IMR-90 (cell line): Measurements from ENCODE around the gene RALGPS1. TPM values are rescaled to one million over a fixed set of nuclear protein-coding genes. Genes with fewer than 3 reads are reported as not detected.
A peak's percentile ranks its signal among the peaks of the same experiment; 100 is the strongest.

Experiments used
- ATAC-seq: fragments of 200-7000 bp; cut with Tn5 transposase; 2 replicates; pipeline ENCODE4 v1.9.1; 2020; ENCODE audit warnings: low read depth, mild to moderate bottlenecking, moderate library complexity
- BruUV-seq: library from RNA; stranded (reverse); fragments of 400-500 nt; replicated peaks from 2 replicates; lab custom pipeline; 2021; lab: Mats Ljungman, UMichigan
- CTCF ChIA-PET: fragments of 300-600 bp; formaldehyde crosslinking; extraction: SDS; loops from one replicate; lab custom pipeline; 2021; ENCODE audit warnings: antibody characterized with exemption; lab: Yijun Ruan, JAX
- POLR2A ChIA-PET: fragments of 300-600 bp; sonication (Branson Sonifier 250); formaldehyde crosslinking; loops from one replicate; lab custom pipeline; 2022; ENCODE audit warnings: antibody characterized with exemption; ENCODE audit not compliant: unreplicated experiment; lab: Charles Lee
- DNase-seq: peaks from one replicate; pipeline ENCODE4 v3.0.0; 2013
- H2AFZ ChIP-seq: replicated peaks from 2 replicates; pipeline ENCODE3; 2013; ENCODE audit warnings: low read length, mild to moderate bottlenecking; ENCODE audit not compliant: poor library complexity
- H2AK5ac ChIP-seq: 2 replicates; pipeline ENCODE4 v1.6.1; 2013; ENCODE audit warnings: low read depth, low read length, inconsistent platforms
- H2AK9ac ChIP-seq: replicated peaks from 2 replicates; pipeline ENCODE3; 2013; ENCODE audit warnings: mild to moderate bottlenecking, low read depth, low read length, moderate library complexity; ENCODE audit not compliant: poor library complexity
- H2BK120ac ChIP-seq: 2 replicates; pipeline ENCODE4 v1.6.1; 2013; ENCODE audit warnings: low read depth, low read length, inconsistent platforms
- H2BK15ac ChIP-seq: 3 replicates; pipeline ENCODE4 v1.6.1; 2013; ENCODE audit warnings: low read depth, low read length, inconsistent platforms
- H2BK20ac ChIP-seq: 2 replicates; pipeline ENCODE4 v1.6.1; 2013; ENCODE audit warnings: low read depth, mild to moderate bottlenecking, inconsistent platforms, low read length, moderate library complexity
- H2BK5ac ChIP-seq: 2 replicates; pipeline ENCODE4 v1.6.1; 2013; ENCODE audit warnings: mild to moderate bottlenecking, low read depth, low read length, inconsistent platforms; ENCODE audit not compliant: poor library complexity, severe bottlenecking
- H3K14ac ChIP-seq: replicated peaks from 2 replicates; pipeline ENCODE4 v1.6.1; 2013; ENCODE audit warnings: low read depth, low read length, inconsistent platforms
- H3K18ac ChIP-seq: 2 replicates; pipeline ENCODE4 v1.6.1; 2013; ENCODE audit warnings: low read depth, low read length, control low read depth
- H3K23ac ChIP-seq: 2 replicates; pipeline ENCODE4 v1.6.1; 2013; ENCODE audit warnings: low read depth, low read length, inconsistent platforms
- H3K27ac ChIP-seq: 2 replicates; pipeline ENCODE4 v1.5.1; 2013; ENCODE audit warnings: mild to moderate bottlenecking, control low read depth, low read length; ENCODE audit not compliant: insufficient read depth
- H3K27me3 ChIP-seq: 2 replicates; pipeline ENCODE4 v1.6.1; 2013; ENCODE audit warnings: low read length; ENCODE audit not compliant: control insufficient read depth, insufficient read depth
- H3K36me3 ChIP-seq: 2 replicates; pipeline ENCODE4 v1.6.1; 2013; ENCODE audit warnings: low read length, mixed read lengths; ENCODE audit not compliant: control insufficient read depth, insufficient read depth
- H3K4ac ChIP-seq: 2 replicates; pipeline ENCODE4 v1.6.1; 2013; ENCODE audit warnings: low read depth, low read length, inconsistent platforms
- H3K4me1 ChIP-seq: 2 replicates; pipeline ENCODE4 v1.6.1; 2013; ENCODE audit warnings: low read length, mixed read lengths; ENCODE audit not compliant: control insufficient read depth, insufficient read depth
- H3K4me2 ChIP-seq: 2 replicates; pipeline ENCODE4 v1.6.1; 2013; ENCODE audit warnings: low read depth, mild to moderate bottlenecking, control low read depth, low read length, moderate library complexity
- H3K4me3 ChIP-seq: 2 replicates; pipeline ENCODE4 v1.5.1; 2013; ENCODE audit warnings: low read depth, mild to moderate bottlenecking, control low read depth, low read length, moderate library complexity; ENCODE audit not compliant: insufficient read depth
- H3K56ac ChIP-seq: 2 replicates; pipeline ENCODE4 v1.6.1; 2013; ENCODE audit warnings: low read length, inconsistent platforms; ENCODE audit not compliant: insufficient read depth; ENCODE audit errors: extremely low read depth
- H3K79me1 ChIP-seq, 2 experiments: 2 replicates each; pipeline ENCODE4 v1.6.1; 2013; ENCODE audit warnings: low read length in 2 of 2, inconsistent platforms in 1 of 2, low read depth in 1 of 2
- H3K9ac ChIP-seq: 2 replicates; pipeline ENCODE4 v1.6.1; 2013; ENCODE audit warnings: low read depth, low read length, control low read depth
- H3K9me1 ChIP-seq: 2 replicates; pipeline ENCODE4 v1.6.1; 2013; ENCODE audit warnings: low read length, inconsistent platforms; ENCODE audit not compliant: insufficient read depth
- H3K9me3 ChIP-seq: 2 replicates; pipeline ENCODE4 v1.6.1; 2013; ENCODE audit warnings: low read length; ENCODE audit not compliant: control insufficient read depth, insufficient read depth
- H4K20me1 ChIP-seq: 2 replicates; pipeline ENCODE4 v1.6.1; 2013; ENCODE audit warnings: low read length, inconsistent platforms; ENCODE audit not compliant: insufficient read depth
- H4K5ac ChIP-seq: 2 replicates; pipeline ENCODE4 v1.6.1; 2013; ENCODE audit warnings: mild to moderate bottlenecking, low read depth, low read length, control low read depth
- H4K8ac ChIP-seq, 2 experiments: 2 replicates each; pipeline ENCODE4 v1.6.1; 2013; ENCODE audit warnings: low read depth in 2 of 2, low read length in 2 of 2, control low read depth in 1 of 2, inconsistent platforms in 1 of 2
- H4K91ac ChIP-seq: 2 replicates; pipeline ENCODE4 v1.6.1; 2013; ENCODE audit warnings: low read depth, low read length, inconsistent platforms; ENCODE audit not compliant: insufficient read depth
- FOS ChIP-seq: fragments of 150-350 bp; IDR thresholded peaks from 2 replicates; pipeline ENCODE4 v1.6.1; 2016; ENCODE audit warnings: low read depth, low read length
- MAZ ChIP-seq: IDR thresholded peaks from 2 replicates; pipeline ENCODE4 v1.6.1; 2012; ENCODE audit warnings: low read depth, mild to moderate bottlenecking, low read length, improper control_type of control experiment, moderate library complexity, borderline replicate concordance
- RAD21 ChIP-seq: IDR thresholded peaks from 2 replicates; pipeline ENCODE4 v1.6.1; 2012; ENCODE audit warnings: low read length, improper control_type of control experiment
- RCOR1 ChIP-seq: IDR thresholded peaks from 2 replicates; pipeline ENCODE4 v1.6.1; 2012; ENCODE audit warnings: mild to moderate bottlenecking, low read length, improper control_type of control experiment; ENCODE audit not compliant: insufficient replicate concordance
- WGBS, 2 experiments: methylation state at CpG; one replicate each; pipeline versions ENCODE4 v1.1.5 to v1.1.7; 2013; ENCODE audit warnings: missing lambda C conversion rate in 2 of 2; ENCODE audit not compliant: insufficient read length in 1 of 2; ENCODE audit errors: extremely low coverage in 2 of 2; 5-methylcytosine and 5-hydroxymethylcytosine counted together
- dilution Hi-C: fragments of 300-500 bp; cut with HindIII; formaldehyde crosslinking; loops from one replicate; pipeline ENCODE4 v1.14.3; 2018; ENCODE audit warnings: low sequenced_read_pairs; ENCODE audit not compliant: unreplicated experiment
- in situ Hi-C: fragments of 300-500 bp; cut with MboI; formaldehyde crosslinking; loops from 3 replicates; pipeline ENCODE4 v1.14.3; 2019; ENCODE audit warnings: low sequenced_read_pairs, inconsistent platforms, mixed read lengths
- intact Hi-C: fragments of 100-400 bp; cut with micrococcal nuclease; formaldehyde crosslinking; loops from 2 replicates; pipeline ENCODE4 v1.10.0; 2022
- polyA plus RNA-seq, 3 experiments: library from polyadenylated mRNA; depleted of rRNA; stranded (reverse); fragments of >200 nt; gene quantifications; 2 replicates each; pipeline ENCODE4 v1.2.3, GENCODE V29; 2012; ENCODE audit warnings: low replicate concordance in 1 of 3
- total RNA-seq: library from RNA; depleted of rRNA; stranded (reverse); fragments of >200 nt; gene quantifications from 2 replicates; pipeline ENCODE4 v1.2.3, GENCODE V29; 2012
- TF ChIP-seq, protein P1 (sequence below): conservative IDR thresholded peaks from 2 replicates; pipeline ENCODE4 v1.5.1; 2012; ENCODE audit warnings: mild to moderate bottlenecking, low read depth, low read length, improper control_type of control experiment
- TF ChIP-seq, protein P2 (sequence below): fragments of 150-350 bp; IDR thresholded peaks from 2 replicates; pipeline ENCODE4 v1.6.1; 2017; ENCODE audit warnings: mild to moderate bottlenecking, antibody characterized with exemption, low read length, low read depth

The RALGPS1 gene
- total and polyA plus RNA-seq, 2 of the 4 experiments (the other 2 are of a cell fraction), result 0.90 to 2.8 TPM

DNA sequence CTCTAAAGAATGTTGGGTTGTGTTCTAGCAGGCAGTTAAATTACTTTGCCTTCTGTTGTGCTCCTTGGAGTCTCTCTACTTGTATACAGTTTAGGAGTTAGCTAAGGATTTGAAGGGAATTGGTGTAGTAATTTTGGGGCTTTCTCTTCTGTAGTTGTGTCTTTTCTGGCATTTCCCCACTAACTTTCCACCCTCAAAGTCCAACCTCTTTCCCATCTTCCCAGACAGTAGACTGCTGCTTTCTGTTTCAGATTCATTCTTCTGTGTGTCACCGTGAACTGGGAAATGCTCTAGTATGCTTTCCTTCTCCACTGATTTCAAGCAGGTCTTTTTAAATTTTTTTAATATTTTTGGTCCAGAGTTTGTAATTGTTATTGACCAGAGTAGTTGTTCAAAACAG lies 212.4 kb downstream of the RALGPS1 start:
- Histone ChIP-seq H2AFZ (no peak overlapping the region), H3K27ac (peak overlapping the region; percentile 16; the same call in 1 of the 2 replicates), H3K9me1 (peaks cover 28% of the 10 kb centered on the region), H2BK120ac (peak overlapping the region; percentile 38; the same call in 1 of the 2 replicates), H3K18ac (peak overlapping the region; percentile 81), H2BK20ac (peak overlapping the region; percentile 78), H3K14ac (peak overlapping the region; percentile 91), H3K56ac (0 out of 2 replicates have a peak overlapping the region, but pooled peaks have one; percentile 50), H3K9me3 (no peaks in the 10 kb centered on the region), H3K36me3 (no peaks in the 10 kb centered on the region), H3K4ac (peak overlapping the region; percentile 78), H3K4me1 (peaks cover 37% of the 10 kb centered on the region), H3K9ac (no peak overlapping the region), H3K23ac (peak overlapping the region; percentile 43; the same call in 1 of the 2 replicates), H3K27me3 (no peaks in the 10 kb centered on the region), H4K8ac (peak overlapping the region in 1 of 2 experiments; percentile 8; a peak in 1 of 4 replicates), H2BK15ac (peak overlapping the region; percentile 99; the same call in 2 of the 3 replicates), H2AK5ac (peak overlapping the region; percentile 54), H2BK5ac (peak overlapping the region; percentile 49), H4K20me1 (peaks cover 3% of the 10 kb centered on the region), H3K79me1 (peaks cover 0 to 9% of the 10 kb centered on the region in 2 experiments; a peak in 2 of 4 replicates), H4K5ac (peak overlapping the region; percentile 55; the same call in 1 of the 2 replicates), H2AK9ac (no peak overlapping the region), H4K91ac (peak overlapping the region; percentile 79), H3K4me2 (peak overlapping the region; percentile 15; the same call in 1 of the 2 replicates), H3K4me3 (no peak overlapping the region)
- CTCF ChIA-PET, result no interaction called here
- WGBS, 2 experiments, result no CpG with 5 or more reads among the region's 1 CpG
- DNase-seq (peak; percentile 32), ATAC-seq (no peak)
- TF ChIP-seq, protein P1, sequence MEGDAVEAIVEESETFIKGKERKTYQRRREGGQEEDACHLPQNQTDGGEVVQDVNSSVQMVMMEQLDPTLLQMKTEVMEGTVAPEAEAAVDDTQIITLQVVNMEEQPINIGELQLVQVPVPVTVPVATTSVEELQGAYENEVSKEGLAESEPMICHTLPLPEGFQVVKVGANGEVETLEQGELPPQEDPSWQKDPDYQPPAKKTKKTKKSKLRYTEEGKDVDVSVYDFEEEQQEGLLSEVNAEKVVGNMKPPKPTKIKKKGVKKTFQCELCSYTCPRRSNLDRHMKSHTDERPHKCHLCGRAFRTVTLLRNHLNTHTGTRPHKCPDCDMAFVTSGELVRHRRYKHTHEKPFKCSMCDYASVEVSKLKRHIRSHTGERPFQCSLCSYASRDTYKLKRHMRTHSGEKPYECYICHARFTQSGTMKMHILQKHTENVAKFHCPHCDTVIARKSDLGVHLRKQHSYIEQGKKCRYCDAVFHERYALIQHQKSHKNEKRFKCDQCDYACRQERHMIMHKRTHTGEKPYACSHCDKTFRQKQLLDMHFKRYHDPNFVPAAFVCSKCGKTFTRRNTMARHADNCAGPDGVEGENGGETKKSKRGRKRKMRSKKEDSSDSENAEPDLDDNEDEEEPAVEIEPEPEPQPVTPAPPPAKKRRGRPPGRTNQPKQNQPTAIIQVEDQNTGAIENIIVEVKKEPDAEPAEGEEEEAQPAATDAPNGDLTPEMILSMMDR, result no peak
- TF ChIP-seq FOS, result no peak
- TF ChIP-seq, protein P2, sequence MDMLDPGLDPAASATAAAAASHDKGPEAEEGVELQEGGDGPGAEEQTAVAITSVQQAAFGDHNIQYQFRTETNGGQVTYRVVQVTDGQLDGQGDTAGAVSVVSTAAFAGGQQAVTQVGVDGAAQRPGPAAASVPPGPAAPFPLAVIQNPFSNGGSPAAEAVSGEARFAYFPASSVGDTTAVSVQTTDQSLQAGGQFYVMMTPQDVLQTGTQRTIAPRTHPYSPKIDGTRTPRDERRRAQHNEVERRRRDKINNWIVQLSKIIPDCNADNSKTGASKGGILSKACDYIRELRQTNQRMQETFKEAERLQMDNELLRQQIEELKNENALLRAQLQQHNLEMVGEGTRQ, result no peak
- no peak for TF ChIP-seq RAD21
- no peak for TF ChIP-seq RCOR1
- no peak for TF ChIP-seq MAZ
- dilution Hi-C loops (no loop called here), in situ Hi-C loops (no loop called here), intact Hi-C loops (no loop called here)
- BruUV-seq, result no TSS peak
- POLR2A ChIA-PET, result no interaction called here
